PC-3 (cell line): Measurements from ENCODE around the gene COPRS.

ENCODE experiments used
- EZH2 ChIP-seq: fragments of 300-600 bp; sonication (generic); IDR thresholded peaks from one replicate; pipeline ENCODE4 v1.6.1; 2017; ENCODE audit warnings: antibody characterized with exemption, mild to moderate bottlenecking, low read length; ENCODE audit not compliant: unreplicated experiment
- TF ChIP-seq, protein P1 (sequence below): fragments of 300-600 bp; sonication (generic); conservative IDR thresholded peaks from 2 replicates; pipeline ENCODE4 v1.5.1; 2017; ENCODE audit warnings: antibody characterized with exemption, low read depth, mild to moderate bottlenecking, low read length

DNA sequence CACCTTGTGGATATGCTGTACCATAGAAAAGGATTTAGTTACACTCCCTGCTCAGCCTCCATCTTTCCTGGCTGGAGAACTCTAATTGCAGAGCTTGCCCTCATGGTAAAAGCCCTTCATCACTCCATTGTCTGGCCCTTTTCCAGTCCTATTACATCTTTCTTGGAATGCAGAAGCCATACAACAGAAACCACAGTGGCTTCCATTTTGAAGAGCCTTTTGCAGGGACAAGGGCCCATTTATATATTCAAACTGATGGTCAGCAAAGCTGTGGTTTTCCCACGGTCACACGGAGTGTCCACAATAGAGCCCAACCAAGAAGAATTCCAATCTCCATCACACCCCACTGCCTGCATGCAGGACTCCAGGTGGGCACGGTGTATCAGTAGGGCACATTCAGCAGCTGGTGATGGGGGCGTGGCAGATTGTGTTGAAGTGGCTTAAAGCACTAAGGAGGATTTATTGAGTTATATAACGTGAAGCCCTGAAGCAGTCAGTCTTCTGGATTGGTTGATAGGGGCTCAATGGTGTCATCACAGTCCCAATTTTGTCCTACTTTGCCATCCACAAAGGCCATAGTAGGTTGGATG, 20.3 kb downstream of the COPRS start:
- TF ChIP-seq, protein P1, sequence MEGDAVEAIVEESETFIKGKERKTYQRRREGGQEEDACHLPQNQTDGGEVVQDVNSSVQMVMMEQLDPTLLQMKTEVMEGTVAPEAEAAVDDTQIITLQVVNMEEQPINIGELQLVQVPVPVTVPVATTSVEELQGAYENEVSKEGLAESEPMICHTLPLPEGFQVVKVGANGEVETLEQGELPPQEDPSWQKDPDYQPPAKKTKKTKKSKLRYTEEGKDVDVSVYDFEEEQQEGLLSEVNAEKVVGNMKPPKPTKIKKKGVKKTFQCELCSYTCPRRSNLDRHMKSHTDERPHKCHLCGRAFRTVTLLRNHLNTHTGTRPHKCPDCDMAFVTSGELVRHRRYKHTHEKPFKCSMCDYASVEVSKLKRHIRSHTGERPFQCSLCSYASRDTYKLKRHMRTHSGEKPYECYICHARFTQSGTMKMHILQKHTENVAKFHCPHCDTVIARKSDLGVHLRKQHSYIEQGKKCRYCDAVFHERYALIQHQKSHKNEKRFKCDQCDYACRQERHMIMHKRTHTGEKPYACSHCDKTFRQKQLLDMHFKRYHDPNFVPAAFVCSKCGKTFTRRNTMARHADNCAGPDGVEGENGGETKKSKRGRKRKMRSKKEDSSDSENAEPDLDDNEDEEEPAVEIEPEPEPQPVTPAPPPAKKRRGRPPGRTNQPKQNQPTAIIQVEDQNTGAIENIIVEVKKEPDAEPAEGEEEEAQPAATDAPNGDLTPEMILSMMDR: no peak
- no peak for TF ChIP-seq EZH2
